H1 (cell line): Measurements from ENCODE around the gene TMEM273. TPM values are rescaled to one million over a fixed set of nuclear protein-coding genes. Genes with fewer than 3 reads are reported as not detected.

Source experiments
- CTCF ChIA-PET: fragments of 300-600 bp; sonication (Branson Sonifier 250); formaldehyde crosslinking; loops from one replicate; lab custom pipeline; 2021; ENCODE audit not compliant: partially characterized antibody; lab: Charles Lee
- POLR2A ChIA-PET: fragments of 300-600 bp; sonication (Branson Sonifier 250); formaldehyde crosslinking; loops from one replicate; lab custom pipeline; 2021; ENCODE audit warnings: inconsistent platforms; ENCODE audit not compliant: partially characterized antibody; lab: Charles Lee
- DNase-seq, 2 experiments: peaks; one replicate each; pipeline versions ENCODE4 v3.0.0 to v3.0.0-alpha.2; 2010 to 2022; ENCODE audit warnings: low spot score in 2 of 2, low read depth in 1 of 2, mixed read lengths in 1 of 2
- FAIRE-seq: peaks from 2 replicates; lab custom pipeline; 2011; peaks lifted over from hg19 to GRCh38; lab: Jason Lieb, UNC
- H2AFZ ChIP-seq: 2 replicates; pipeline ENCODE4 v1.8.1; 2012; ENCODE audit warnings: low read length, inconsistent platforms
- H2AK5ac ChIP-seq: 2 replicates; pipeline ENCODE4 v1.6.1; 2013; ENCODE audit warnings: low read depth, low read length
- H2BK120ac ChIP-seq: replicated peaks from 2 replicates; pipeline ENCODE3; 2013; ENCODE audit warnings: low read depth, low read length, inconsistent platforms
- H2BK12ac ChIP-seq: 2 replicates; pipeline ENCODE4 v1.6.1; 2013; ENCODE audit warnings: low read depth, low read length
- H2BK15ac ChIP-seq: 2 replicates; pipeline ENCODE4 v1.6.1; 2013; ENCODE audit warnings: low read length
- H2BK20ac ChIP-seq: 2 replicates; pipeline ENCODE4 v1.6.1; 2013; ENCODE audit warnings: low read length
- H2BK5ac ChIP-seq: 2 replicates; pipeline ENCODE4 v1.6.1; 2013; ENCODE audit warnings: low read depth, low read length
- H3K14ac ChIP-seq: 2 replicates; pipeline ENCODE4 v1.6.1; 2013; ENCODE audit warnings: inconsistent platforms; ENCODE audit not compliant: insufficient read length
- H3K18ac ChIP-seq: 2 replicates; pipeline ENCODE4 v1.6.1; 2013; ENCODE audit warnings: low read length; ENCODE audit errors: extremely low read depth
- H3K23ac ChIP-seq: 2 replicates; pipeline ENCODE4 v1.6.1; 2013; ENCODE audit warnings: inconsistent platforms; ENCODE audit not compliant: insufficient read length
- H3K23me2 ChIP-seq: 2 replicates; pipeline ENCODE4 v1.6.1; 2013; ENCODE audit warnings: low read depth, low read length
- H3K27ac ChIP-seq: 2 replicates; pipeline ENCODE4 v1.6.1; 2011; ENCODE audit warnings: low read depth, low read length, inconsistent platforms
- H3K27me3 ChIP-seq, 4 experiments: replicated peaks in 1 of 4; 1 replicate in 1 of 4; 2 replicates in 3 of 4; pipeline versions ENCODE4 v1.6.1 to v1.8.1; 2011 to 2013; ENCODE audit warnings: low read length in 3 of 4, mild to moderate bottlenecking in 3 of 4, inconsistent platforms in 2 of 4, mixed read lengths in 2 of 4, moderate library complexity in 1 of 4; ENCODE audit not compliant: control insufficient read depth in 3 of 4, insufficient read depth in 3 of 4; ENCODE audit errors: extremely low read depth in 1 of 4
- H3K36me3 ChIP-seq, 4 experiments: 2 replicates each; pipeline versions ENCODE4 v1.6.1 to v1.8.1; 2011 to 2013; ENCODE audit warnings: mild to moderate bottlenecking in 4 of 4, low read length in 3 of 4, moderate library complexity in 2 of 4, control low read depth in 1 of 4, inconsistent platforms in 1 of 4; ENCODE audit not compliant: insufficient read depth in 4 of 4, control insufficient read depth in 2 of 4
- H3K4ac ChIP-seq: replicated peaks from 2 replicates; pipeline ENCODE3; 2013; ENCODE audit warnings: low read length, low read depth, mixed read lengths, inconsistent platforms; ENCODE audit not compliant: insufficient read length
- H3K4me1 ChIP-seq, 4 experiments: replicated peaks in 1 of 4; 1 replicate in 1 of 4; 2 replicates in 3 of 4; pipeline versions ENCODE4 v1.6.1 to v1.8.1; 2011 to 2013; ENCODE audit warnings: low read length in 3 of 4, inconsistent platforms in 2 of 4, mixed read lengths in 1 of 4; ENCODE audit not compliant: insufficient read depth in 4 of 4, control insufficient read depth in 3 of 4
- H3K4me2 ChIP-seq, 2 experiments: 2 replicates each; pipeline versions ENCODE4 v1.6.1 to v1.8.1; 2011 to 2013; ENCODE audit warnings: low read depth in 2 of 2, low read length in 2 of 2, control low read depth in 1 of 2, inconsistent platforms in 1 of 2, mild to moderate bottlenecking in 1 of 2; ENCODE audit not compliant: insufficient read depth in 1 of 2
- H3K4me3 ChIP-seq, 4 experiments: fragments of 200-600, 300-600 bp in 1 of 4; sonication (generic), shearing (Covaris generic), sonication (Bioruptor Twin) in 1 of 4; 2 replicates each; pipeline versions ENCODE4 v1.5.1 to v1.8.1; 2011 to 2016; ENCODE audit warnings: low read length in 4 of 4, low read depth in 3 of 4, control low read depth in 2 of 4, inconsistent platforms in 2 of 4, mild to moderate bottlenecking in 2 of 4, mixed read lengths in 1 of 4, moderate library complexity in 1 of 4; ENCODE audit not compliant: insufficient read depth in 2 of 4; ENCODE audit errors: extremely low read depth in 1 of 4
- H3K56ac ChIP-seq: replicated peaks from 2 replicates; pipeline ENCODE3; 2013; ENCODE audit warnings: low read depth, mild to moderate bottlenecking, mixed read lengths, low read length, inconsistent platforms; ENCODE audit not compliant: insufficient read length
- H3K79me1 ChIP-seq: 2 replicates; pipeline ENCODE4 v1.6.1; 2013; ENCODE audit warnings: low read depth, low read length, control low read depth
- H3K79me2 ChIP-seq, 2 experiments: 2 replicates each; pipeline versions ENCODE4 v1.6.1 to v1.8.1; 2012 to 2013; ENCODE audit warnings: low read length in 2 of 2, mild to moderate bottlenecking in 2 of 2, inconsistent platforms in 1 of 2; ENCODE audit not compliant: insufficient read depth in 2 of 2, control insufficient read depth in 1 of 2
- H3K9ac ChIP-seq, 4 experiments: replicated peaks in 1 of 4; 1 replicate in 1 of 4; 2 replicates in 3 of 4; pipeline versions ENCODE4 v1.6.1 to v1.8.1; 2011 to 2013; ENCODE audit warnings: low read depth in 3 of 4, low read length in 3 of 4, control low read depth in 2 of 4, mild to moderate bottlenecking in 2 of 4, moderate library complexity in 2 of 4, inconsistent platforms in 1 of 4; ENCODE audit errors: extremely low read depth in 1 of 4
- H3K9me3 ChIP-seq, 2 experiments: 2 replicates each; pipeline versions ENCODE4 v1.6.1 to v1.8.1; 2012 to 2013; ENCODE audit warnings: mild to moderate bottlenecking in 2 of 2, moderate library complexity in 2 of 2, control low read depth in 1 of 2, inconsistent platforms in 1 of 2, low read depth in 1 of 2, low read length in 1 of 2, mixed read lengths in 1 of 2; ENCODE audit not compliant: insufficient read depth in 2 of 2
- H4K20me1 ChIP-seq, 2 experiments: replicated peaks in 1 of 2; 2 replicates each; pipeline versions ENCODE3 to v1.8.1; 2011 to 2013; ENCODE audit warnings: inconsistent platforms in 2 of 2, low read length in 2 of 2, mild to moderate bottlenecking in 1 of 2; ENCODE audit not compliant: insufficient read depth in 2 of 2, control insufficient read depth in 1 of 2
- H4K5ac ChIP-seq: 2 replicates; pipeline ENCODE4 v1.6.1; 2013; ENCODE audit warnings: low read length, low read depth, mixed read lengths, inconsistent platforms; ENCODE audit not compliant: insufficient read length
- H4K8ac ChIP-seq: 2 replicates; pipeline ENCODE4 v1.8.0; 2013; ENCODE audit warnings: mild to moderate bottlenecking, moderate library complexity, low read length, inconsistent platforms; ENCODE audit not compliant: insufficient read depth; ENCODE audit errors: extremely low read depth
- H4K91ac ChIP-seq: replicated peaks from 2 replicates; pipeline ENCODE3; 2013; ENCODE audit warnings: low read length, mixed read lengths, inconsistent platforms; ENCODE audit not compliant: insufficient read length
- BACH1 ChIP-seq: IDR thresholded peaks from 2 replicates; pipeline ENCODE4 v1.6.1; 2012; ENCODE audit warnings: low read length, improper control_type of control experiment
- CBX5 ChIP-seq: fragments of 300-800, 300-1000 bp; sonication (generic); IDR thresholded peaks from 2 replicates; pipeline ENCODE4 v1.7.1; 2016; ENCODE audit warnings: antibody characterized with exemption, low read length, low read depth
- CBX8 ChIP-seq: fragments of 300-800, 300-1000 bp; sonication (generic); IDR thresholded peaks from 2 replicates; pipeline ENCODE4 v1.7.1; 2016; ENCODE audit warnings: low read depth, low read length, borderline replicate concordance
- CEBPB ChIP-seq: IDR thresholded peaks from 2 replicates; pipeline ENCODE4 v1.6.1; 2012; ENCODE audit warnings: low read depth, low read length
- EP300 ChIP-seq, 2 experiments: IDR thresholded peaks; 1 replicate in 1 of 2; 2 replicates in 1 of 2; pipeline ENCODE4 v1.6.1; 2011 to 2012; ENCODE audit warnings: low read depth in 2 of 2, low read length in 2 of 2, mild to moderate bottlenecking in 2 of 2, borderline replicate concordance in 1 of 2, inconsistent platforms in 1 of 2, moderate library complexity in 1 of 2
- GABPA ChIP-seq: IDR thresholded peaks from 2 replicates; pipeline ENCODE4 v1.6.1; 2011; ENCODE audit warnings: mild to moderate bottlenecking, low read length, moderate library complexity, borderline replicate concordance; ENCODE audit not compliant: insufficient read depth
- NANOG ChIP-seq: IDR thresholded peaks from 2 replicates; pipeline ENCODE4 v1.6.1; 2011; ENCODE audit warnings: low read length, low read depth, mild to moderate bottlenecking, inconsistent platforms; ENCODE audit not compliant: insufficient read depth, poor library complexity, severe bottlenecking
- RNF2 ChIP-seq: fragments of 200-900, 300-1000 bp; sonication (generic); IDR thresholded peaks from 2 replicates; pipeline ENCODE4 v1.7.1; 2016; ENCODE audit warnings: borderline replicate concordance, low read depth, mild to moderate bottlenecking, antibody characterized with exemption, low read length; ENCODE audit not compliant: poor library complexity, severe bottlenecking; ENCODE audit errors: missing control alignments
- RXRA ChIP-seq: IDR thresholded peaks from 2 replicates; pipeline ENCODE4 v1.6.1; 2011; ENCODE audit warnings: low read depth, mild to moderate bottlenecking, low read length, moderate library complexity; ENCODE audit not compliant: insufficient read depth
- SP1 ChIP-seq: IDR thresholded peaks from 2 replicates; pipeline ENCODE4 v1.6.1; 2011; ENCODE audit warnings: low read depth, low read length
- SRF ChIP-seq: IDR thresholded peaks from 2 replicates; pipeline ENCODE4 v1.6.1; 2011; ENCODE audit warnings: mild to moderate bottlenecking, low read depth, low read length, moderate library complexity
- ZNF274 ChIP-seq: IDR thresholded peaks from 2 replicates; pipeline ENCODE4 v1.7.0; 2012; ENCODE audit warnings: low read length, borderline replicate concordance; ENCODE audit errors: extremely low read depth
- WGBS, 2 experiments: shearing (Covaris generic) in 1 of 2; methylation state at CpG; one replicate each; pipeline versions ENCODE4 v1.1.6 to v1.1.7; 2013 to 2015; ENCODE audit warnings: low lambda C conversion rate in 2 of 2, mixed read lengths in 2 of 2, inconsistent platforms in 1 of 2, low coverage in 1 of 2, missing lambda C conversion rate in 1 of 2; ENCODE audit not compliant: insufficient replicate concordance in 2 of 2, insufficient coverage in 1 of 2, insufficient read length in 1 of 2; ENCODE audit errors: extremely low coverage in 1 of 2, missing lambda C conversion rate in 1 of 2; 5-methylcytosine and 5-hydroxymethylcytosine counted together
- polyA plus RNA-seq, 7 experiments: library from polyadenylated mRNA; depleted of rRNA in 3 of 7; stranded (reverse) in 5 of 7; unstranded in 2 of 7; fragments of >200 nt in 5 of 7; fragments of 200-250 nt in 2 of 7; gene quantifications; 1 replicate in 5 of 7; 2 replicates in 1 of 7; 4 replicates in 1 of 7; pipeline versions ENCODE4 v1.2.1 to v1.2.3, GENCODE V29; 2011 to 2013; ENCODE audit warnings: missing spikeins in 2 of 7, mixed read lengths in 2 of 7
- total RNA-seq: library from RNA; stranded (reverse); fragmentation: NEBNext Ultra II Directional; extraction: Animal tissue kit (Norgen Biotek cat#: 25700); gene quantifications from 2 replicates; pipeline ENCODE4 v1.2.1, GENCODE V29; 2021
- TF ChIP-seq, protein P1 (sequence below): IDR thresholded peaks from 2 replicates; pipeline ENCODE4 v1.6.1; 2011; ENCODE audit warnings: low read depth, mild to moderate bottlenecking, low read length; ENCODE audit not compliant: insufficient read depth

TMEM273 gene
- total and polyA plus RNA-seq, 2 of the 8 experiments (the other 6 are each of a cell fraction or from before 2014, with no cell fraction given), result not detected

DNA sequence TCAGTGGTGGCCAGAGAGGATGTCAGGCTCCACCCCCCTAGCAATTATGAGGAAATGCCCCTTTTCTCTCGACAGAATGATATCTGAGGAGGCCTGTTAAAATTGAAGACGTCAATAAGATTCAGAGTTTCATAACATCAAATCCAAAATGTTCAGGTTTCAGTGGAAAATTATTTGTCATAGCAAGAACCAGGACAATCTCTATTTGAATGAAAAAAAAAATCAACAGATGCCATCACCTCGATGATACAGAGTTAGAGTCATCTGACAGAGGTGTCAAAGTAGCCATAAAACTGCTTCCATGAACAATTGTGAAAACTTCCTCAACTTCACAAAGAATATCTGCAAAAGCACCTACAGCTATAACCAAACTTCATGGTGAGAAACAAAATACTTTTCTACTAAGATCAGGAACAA is 7.7 kb downstream of the TMEM273 start:
- H3K23ac ChIP-seq, result no peak overlapping the region
- no peak overlapping the region for H2AK5ac ChIP-seq
- no peak overlapping the region for H3K56ac ChIP-seq
- CTCF ChIA-PET, result no interaction called here
- no peak overlapping the region for H3K4ac ChIP-seq
- H3K79me1 ChIP-seq, result no peaks in the 10 kb centered on the region
- no peak overlapping the region for H2BK20ac ChIP-seq
- POLR2A ChIA-PET, result no interaction called here
- H3K27me3 ChIP-seq, result no peaks in the 10 kb centered on the region
- H2AFZ ChIP-seq, result no peak overlapping the region
- no peak overlapping the region for H2BK5ac ChIP-seq
- DNase-seq (no peak), FAIRE-seq (no peak)
- no peak overlapping the region for H4K8ac ChIP-seq
- H3K36me3 ChIP-seq, result no peaks in the 10 kb centered on the region
- no peaks in the 10 kb centered on the region for H3K23me2 ChIP-seq
- H2BK15ac ChIP-seq, result no peak overlapping the region
- H3K79me2 ChIP-seq, result no peaks in the 10 kb centered on the region
- H3K4me1 ChIP-seq, result peaks cover 0 to 3% (median 0%) of the 10 kb centered on the region in 4 experiments; a peak in 1 of 7 replicates
- no peak overlapping the region for H3K18ac ChIP-seq
- H4K5ac ChIP-seq, result no peak overlapping the region
- no peak overlapping the region for H3K4me3 ChIP-seq
- no peaks in the 10 kb centered on the region for H4K20me1 ChIP-seq
- H3K4me2 ChIP-seq, result no peak overlapping the region
- H2BK120ac ChIP-seq, result no peak overlapping the region
- whole genome bisulfite sequencing, 2 experiments, result 58% methylated on average over 3 of the region's 3 CpGs; no CpG with 5 or more reads in 1 of the 2 experiments
- H3K14ac ChIP-seq, result no peak overlapping the region
- no peak overlapping the region for H3K27ac ChIP-seq
- no peak overlapping the region for H2BK12ac ChIP-seq
- H3K9ac ChIP-seq, result no peak overlapping the region
- H3K9me3 ChIP-seq, result no peaks in the 10 kb centered on the region
- H4K91ac ChIP-seq, result no peak overlapping the region
- TF ChIP-seq SP1 (no peak), ZNF274 (no peak), RNF2 (no peak), RXRA (no peak), EP300 (IDR thresholded peaks at IDR 0.05; ENCODE audit: borderline replicate concordance in 1 of 2, low read depth in 2 of 2, low read length in 2 of 2) (no peak), CBX5 (no peak), SRF (no peak), GABPA (no peak), CEBPB (no peak), BACH1 (no peak), CBX8 (no peak), NANOG (no peak)
- TF ChIP-seq, protein P1, sequence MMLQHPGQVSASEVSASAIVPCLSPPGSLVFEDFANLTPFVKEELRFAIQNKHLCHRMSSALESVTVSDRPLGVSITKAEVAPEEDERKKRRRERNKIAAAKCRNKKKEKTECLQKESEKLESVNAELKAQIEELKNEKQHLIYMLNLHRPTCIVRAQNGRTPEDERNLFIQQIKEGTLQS, result no peak
